ENCODE results near the gene OR9Q2. TPM values are rescaled to one million over a fixed set of nuclear protein-coding genes. Genes with fewer than 3 reads are reported as not detected.

Gene OR9Q2
- total and polyA plus RNA-seq, 11 donors, result not detected

DNA sequence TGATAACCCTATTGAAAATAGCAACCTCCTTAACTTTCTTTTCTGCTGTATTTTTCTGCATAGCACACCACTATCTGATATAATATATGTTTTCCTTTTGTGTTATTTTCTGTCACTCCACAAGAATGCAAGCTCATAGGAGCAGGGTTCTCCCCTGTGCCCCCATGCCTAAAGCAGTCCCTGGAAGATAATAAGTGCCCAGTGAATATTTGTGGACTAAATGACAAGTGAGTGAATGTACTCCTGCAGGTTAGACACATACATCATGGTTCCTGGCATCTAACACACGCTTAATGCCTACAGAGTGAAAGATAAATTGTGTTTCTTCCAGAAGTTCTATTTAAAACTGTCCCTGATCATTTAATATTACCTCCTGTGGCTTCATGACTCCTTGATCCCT lies 23.9 kb upstream of the OR9Q2 start:
- intact Hi-C loops (cut with DNase I), result loop anchor here in 1 of 10 donors (5.0 to 10.0 kb wide), 2 partner anchors 60 to 347 kb away; no protein-coding TSS in a partner anchor
- WGBS, 4 donors, result 77 to 93% (median 82%) methylated on average over 1 of the region's 1 CpG
- DNase-seq, result no peak
- H3K27ac ChIP-seq, result no peak overlapping the region
- H3K36me3 ChIP-seq, result no peaks in the 10 kb centered on the region
- TF ChIP-seq CTCF (IDR thresholded peaks at IDR 0.05), result no peak
- TF ChIP-seq POLR2A (IDR thresholded peaks at IDR 0.05), result no peak
- H3K27me3 ChIP-seq, result no peaks in the 10 kb centered on the region
- ATAC-seq, result no peak
- peaks cover 0 to 2% (median 0%) of the 10 kb centered on the region in 12 donors for H3K9me3 ChIP-seq
- H3K4me1 ChIP-seq, result no peaks in the 10 kb centered on the region
- H3K4me3 ChIP-seq, result no peak overlapping the region

GRCh38 chr11:58165504-58166106 lies 23.3 kb upstream of the OR9Q2 start:
- DNase-seq (no peak), ATAC-seq (no peak)
- H3K4me3 ChIP-seq, result no peak overlapping the region
- no peak overlapping the region for H3K27ac ChIP-seq
- TF ChIP-seq CTCF (IDR thresholded peaks at IDR 0.05) (no peak), POLR2A (IDR thresholded peaks at IDR 0.05) (no peak)
- no peaks in the 10 kb centered on the region for H3K9me3 ChIP-seq
- 77 to 84% (median 82%) methylated on average over 7 of the region's 7 CpGs for WGBS, 4 donors
- H3K27me3 ChIP-seq, result no peaks in the 10 kb centered on the region
- no peaks in the 10 kb centered on the region for H3K4me1 ChIP-seq
- intact Hi-C loops (cut with DNase I), result loop anchor here in 1 of 10 donors (5.0 to 10.0 kb wide), 2 partner anchors 61 to 347 kb away; no protein-coding TSS in a partner anchor
- H3K36me3 ChIP-seq, result no peaks in the 10 kb centered on the region

DNA sequence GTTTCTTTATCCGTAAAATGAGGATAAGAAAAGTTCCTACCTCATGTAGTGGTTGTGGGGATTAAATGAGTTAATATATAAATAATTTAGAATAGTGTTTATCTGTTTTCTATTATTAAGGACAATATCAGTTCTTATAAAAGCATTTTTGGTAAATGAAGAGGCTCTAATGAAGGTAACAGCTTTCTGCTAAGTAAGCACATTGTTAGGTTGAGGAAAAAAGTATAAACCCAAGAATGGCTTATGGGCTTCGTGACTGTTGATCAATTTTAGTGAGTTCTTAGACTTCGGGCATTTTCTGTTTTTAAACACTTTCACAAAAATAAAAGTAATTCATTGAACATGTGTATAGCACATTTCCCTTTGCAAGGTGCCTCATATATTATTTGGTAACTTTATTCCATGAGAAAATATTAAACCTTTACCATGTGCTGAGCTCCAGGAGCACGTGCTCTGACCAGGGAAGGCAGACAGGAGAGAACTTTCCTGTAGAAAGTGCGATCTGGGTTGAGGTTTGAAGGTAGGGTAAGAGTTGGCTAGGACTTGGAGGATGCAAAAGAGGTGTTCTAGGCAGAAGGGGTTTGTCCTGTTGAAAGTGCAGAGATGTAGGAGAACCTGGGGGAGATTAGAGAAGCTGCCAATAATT lies 11.3 kb upstream of the OR9Q2 start:
- Histone ChIP-seq H3K27ac (no peak overlapping the region), H3K9me3 (no peaks in the 10 kb centered on the region), H3K4me1 (no peaks in the 10 kb centered on the region), H3K36me3 (no peaks in the 10 kb centered on the region), H3K27me3 (no peaks in the 10 kb centered on the region), H3K4me3 (no peak overlapping the region)
- TF ChIP-seq CTCF (IDR thresholded peaks at IDR 0.05), result no peak
- TF ChIP-seq POLR2A (IDR thresholded peaks at IDR 0.05), result no peak
- 80 to 84% (median 82%) methylated on average over 5 of the region's 5 CpGs for WGBS, 4 donors
- intact Hi-C loops (cut with DNase I), result no loop called here
- ATAC-seq (no peak), DNase-seq (no peak)

- Histone ChIP-seq H3K4me3 (no peak overlapping the region), H3K27me3 (no peaks in the 10 kb centered on the region), H3K36me3 (no peaks in the 10 kb centered on the region), H3K4me1 (no peaks in the 10 kb centered on the region), H3K9me3 (no peaks in the 10 kb centered on the region), H3K27ac (no peak overlapping the region)
- WGBS, 4 donors, result 82 to 88% (median 86%) methylated on average over 6 of the region's 6 CpGs
- no peak for DNase-seq
- no peak for ATAC-seq
- TF ChIP-seq POLR2A (IDR thresholded peaks at IDR 0.05), result no peak
- TF ChIP-seq CTCF (IDR thresholded peaks at IDR 0.05), result no peak
- intact Hi-C loops (cut with DNase I), result no loop called here
Measured at GRCh38 chr11:58178444-58178843, 10.4 kb upstream of the OR9Q2 start.
